ENCODE measurements around the gene ABI2.

ABI2 gene

GRCh38 chr2:203480623-203481022, 152.4 kb downstream of the ABI2 start:
- no peak for DNase-seq (ENCODE audit: low read depth in 2 of 2)

- DNase-seq (ENCODE audit: low read depth in 2 of 2): peak; percentile 9 to 18
Observed at GRCh38 chr2:203484266-203485112, 156.3 kb downstream of the ABI2 start.

GRCh38 chr2:203489531-203489930, 161.3 kb downstream of the ABI2 start:
- no peak for DNase-seq (ENCODE audit: low read depth in 2 of 2)

- DNase-seq (ENCODE audit: low read depth in 2 of 2): no peak
Observed at GRCh38 chr2:203490391-203490790, 162.2 kb downstream of the ABI2 start.

GRCh38 chr2:203492965-203493364, 164.8 kb downstream of the ABI2 start:
- DNase-seq (ENCODE audit: low read depth in 2 of 2): no peak
